ENCODE results near the gene C2orf49.

DNA sequence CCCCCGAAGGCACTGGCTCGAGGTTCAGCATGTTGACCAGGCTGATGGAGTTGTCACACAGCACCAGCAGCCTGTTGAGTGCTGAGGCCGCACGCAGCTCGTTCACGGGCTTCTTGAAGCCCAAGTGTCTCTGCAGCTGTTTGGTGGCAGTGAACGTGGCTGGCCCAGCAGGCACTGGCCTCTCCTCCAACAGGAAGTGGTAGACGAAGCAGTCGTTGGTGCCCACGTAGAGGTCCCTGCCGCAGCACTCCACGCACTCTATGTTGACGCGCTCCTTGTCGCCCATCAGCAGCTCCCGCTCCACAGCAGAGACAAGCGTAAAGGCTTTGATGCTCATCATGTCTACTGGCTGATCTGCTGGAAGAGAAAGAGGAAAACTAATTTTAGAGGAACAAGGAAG, 29.4 kb upstream of the C2orf49 start:
- TF ChIP-seq, protein P1, sequence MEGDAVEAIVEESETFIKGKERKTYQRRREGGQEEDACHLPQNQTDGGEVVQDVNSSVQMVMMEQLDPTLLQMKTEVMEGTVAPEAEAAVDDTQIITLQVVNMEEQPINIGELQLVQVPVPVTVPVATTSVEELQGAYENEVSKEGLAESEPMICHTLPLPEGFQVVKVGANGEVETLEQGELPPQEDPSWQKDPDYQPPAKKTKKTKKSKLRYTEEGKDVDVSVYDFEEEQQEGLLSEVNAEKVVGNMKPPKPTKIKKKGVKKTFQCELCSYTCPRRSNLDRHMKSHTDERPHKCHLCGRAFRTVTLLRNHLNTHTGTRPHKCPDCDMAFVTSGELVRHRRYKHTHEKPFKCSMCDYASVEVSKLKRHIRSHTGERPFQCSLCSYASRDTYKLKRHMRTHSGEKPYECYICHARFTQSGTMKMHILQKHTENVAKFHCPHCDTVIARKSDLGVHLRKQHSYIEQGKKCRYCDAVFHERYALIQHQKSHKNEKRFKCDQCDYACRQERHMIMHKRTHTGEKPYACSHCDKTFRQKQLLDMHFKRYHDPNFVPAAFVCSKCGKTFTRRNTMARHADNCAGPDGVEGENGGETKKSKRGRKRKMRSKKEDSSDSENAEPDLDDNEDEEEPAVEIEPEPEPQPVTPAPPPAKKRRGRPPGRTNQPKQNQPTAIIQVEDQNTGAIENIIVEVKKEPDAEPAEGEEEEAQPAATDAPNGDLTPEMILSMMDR (IDR thresholded peaks at IDR 0.05), result no peak
- TF ChIP-seq POLR2AphosphoS5 (IDR thresholded peaks at IDR 0.05) (no peak), POLR2A (IDR thresholded peaks at IDR 0.05) (no peak), EP300 (IDR thresholded peaks at IDR 0.05) (no peak)

Measured in stomach (tissue), 4 donors.